NCI-H345 treated with DMSO at 0.1 percent for 48 hours (cell line): ENCODE measurements around the gene MAD2L2.

Source experiments
- DNase-seq: peaks from one replicate; lab custom pipeline; 2025; ENCODE audit not compliant: unreplicated experiment; lab: John Stamatoyannopoulos, UW

MAD2L2 gene

GRCh38 chr1:11681071-11681771 is at the start of gene MAD2L2:
MAD2L2 (minus strand) TSS chr1:11681148; CDS start chr1:11680601, 547 bp downstream.
- DNase-seq = peak; percentile 88

- no peak for DNase-seq
Observed at GRCh38 chr1:11730429-11730891, 49.5 kb upstream of the MAD2L2 start.

DNA sequence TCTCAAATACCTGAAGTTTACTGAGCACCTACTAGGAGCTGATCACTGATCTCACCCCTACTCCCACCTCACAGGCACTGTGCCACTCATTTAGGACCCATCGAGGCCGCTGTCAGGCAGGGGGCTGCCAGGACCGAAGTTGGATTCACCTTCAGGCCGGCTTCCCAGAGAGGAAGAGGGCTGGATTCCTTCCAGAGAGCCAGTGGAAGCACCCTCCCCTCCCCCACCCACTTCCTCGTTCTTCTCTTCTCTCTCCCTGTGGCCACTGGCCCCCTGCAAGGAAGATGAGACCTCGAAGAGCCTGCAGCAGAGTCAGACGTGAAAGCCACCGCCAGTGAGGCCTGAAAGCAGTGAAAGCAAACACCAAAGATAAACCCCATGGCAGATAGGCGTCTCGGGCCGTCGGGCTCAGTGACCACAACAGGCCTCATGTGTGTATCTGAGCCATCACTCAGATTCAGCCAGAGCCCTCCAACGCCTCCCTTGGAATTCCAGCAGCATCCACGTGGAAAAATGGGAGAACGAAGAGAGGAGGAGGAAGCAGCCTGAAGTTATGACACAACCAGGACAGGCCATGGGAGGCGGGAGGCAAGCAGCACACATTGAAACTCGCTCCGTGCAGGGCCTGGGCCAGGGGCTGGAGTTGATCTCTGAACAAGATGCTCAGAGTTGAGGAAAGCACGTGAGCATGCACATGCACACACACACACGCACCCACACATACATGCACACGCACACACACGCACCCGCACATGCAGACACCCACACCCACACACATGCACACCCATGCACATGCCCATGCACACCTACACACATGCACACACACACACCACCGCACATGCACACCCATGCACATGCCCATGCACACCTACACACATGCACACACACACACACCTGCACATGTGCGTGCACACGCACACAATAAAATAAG is 48.8 kb upstream of the MAD2L2 start:
- no peak for DNase-seq

GRCh38 chr1:11729155-11729497 is 48.2 kb upstream of the MAD2L2 start:
- DNase-seq = no peak

GRCh38 chr1:11728126-11728806 is 47.3 kb upstream of the MAD2L2 start:
- no peak for DNase-seq

GRCh38 chr1:11727119-11727518 is 46.2 kb upstream of the MAD2L2 start:
- no peak for DNase-seq

GRCh38 chr1:11725616-11726015 is 44.7 kb upstream of the MAD2L2 start:
- DNase-seq = peak; percentile 13

DNA sequence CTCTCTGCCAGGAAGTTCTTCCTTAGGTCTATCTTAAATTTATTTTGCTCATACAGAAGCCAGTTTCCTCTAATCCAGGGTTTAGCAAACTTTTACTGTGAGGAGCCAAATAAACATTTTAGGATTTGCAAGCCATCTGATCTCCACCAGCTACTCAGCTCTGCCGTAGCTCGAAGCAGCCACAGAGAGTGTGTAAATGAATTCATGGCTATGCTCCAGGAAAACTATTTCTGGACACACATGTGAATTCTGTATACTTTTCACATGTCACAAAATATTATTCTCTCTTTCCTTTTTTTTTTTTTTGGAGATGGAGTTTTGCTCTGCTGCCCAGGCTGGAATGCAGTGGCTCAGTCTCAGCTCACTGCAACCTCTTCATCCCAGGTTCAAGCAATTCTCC is 41.6 kb upstream of the MAD2L2 start:
- DNase-seq = no peak

DNA sequence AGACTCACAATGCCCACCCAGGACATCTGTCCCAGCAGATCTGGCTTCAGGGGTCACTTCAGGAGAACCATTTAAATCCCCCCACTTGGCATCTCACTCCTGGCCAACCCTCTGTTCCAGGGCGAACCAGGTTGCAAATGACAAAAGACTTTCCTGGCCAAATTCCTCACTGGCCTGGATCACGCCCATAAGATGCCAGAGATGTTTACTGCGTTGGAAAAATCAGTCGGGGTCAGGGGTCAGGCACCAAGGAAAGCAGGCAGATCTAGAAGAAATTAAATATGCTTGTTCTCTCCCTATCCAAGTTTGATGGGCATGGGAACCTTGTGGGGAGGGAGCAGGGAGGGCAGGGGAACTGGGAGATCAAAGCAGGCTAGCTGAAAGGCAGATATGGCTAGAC is 40.4 kb upstream of the MAD2L2 start:
- no peak for DNase-seq

GRCh38 chr1:11720525-11720924 is 39.6 kb upstream of the MAD2L2 start:
- no peak for DNase-seq

DNA sequence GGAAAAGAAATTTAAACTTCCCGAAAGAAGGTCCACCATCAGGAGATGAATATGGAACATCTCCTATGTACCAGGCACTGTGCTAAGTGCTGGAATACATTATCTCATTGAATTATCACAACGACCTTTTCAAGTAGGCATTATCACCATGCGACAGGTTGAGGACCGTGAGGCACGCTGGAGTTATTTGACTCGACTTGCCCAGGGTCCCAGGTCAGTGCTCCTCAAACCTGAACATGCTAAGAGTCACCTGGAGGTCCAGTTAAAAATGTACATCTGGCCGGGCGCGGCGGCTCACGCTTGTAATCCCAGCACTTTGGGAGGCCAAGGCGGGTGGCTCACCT is 39.1 kb upstream of the MAD2L2 start:
- DNase-seq = no peak

- DNase-seq = peak; percentile 76
Observed at GRCh38 chr1:11719313-11720032, 38.5 kb upstream of the MAD2L2 start.

- no peak for DNase-seq
Observed at GRCh38 chr1:11714831-11715575, 34.1 kb upstream of the MAD2L2 start.

- no peak for DNase-seq
Observed at GRCh38 chr1:11713095-11713494, 32.1 kb upstream of the MAD2L2 start.

DNA sequence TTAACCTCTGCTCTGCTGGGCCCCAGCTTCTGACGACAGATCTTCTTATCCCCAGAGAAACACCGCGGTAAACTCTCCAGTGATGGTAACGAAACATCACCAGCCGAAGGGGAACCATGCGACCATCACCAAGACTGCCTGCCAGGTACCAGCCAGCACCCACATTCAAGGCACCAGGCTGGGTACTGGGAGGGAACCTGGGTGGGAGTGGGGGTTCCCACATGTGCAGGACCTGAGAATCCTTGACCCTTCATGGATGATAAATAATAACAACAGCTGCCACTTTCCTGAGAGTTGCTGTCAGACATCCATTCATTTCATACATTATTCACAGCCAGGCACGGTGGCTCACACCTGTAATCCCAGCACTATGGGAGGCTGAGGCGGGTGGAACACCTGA is 31.3 kb upstream of the MAD2L2 start:
- DNase-seq = no peak

GRCh38 chr1:11711490-11711889 is 30.5 kb upstream of the MAD2L2 start:
- DNase-seq = no peak

- DNase-seq = no peak
Observed at GRCh38 chr1:11708554-11709350, 27.8 kb upstream of the MAD2L2 start.

DNA sequence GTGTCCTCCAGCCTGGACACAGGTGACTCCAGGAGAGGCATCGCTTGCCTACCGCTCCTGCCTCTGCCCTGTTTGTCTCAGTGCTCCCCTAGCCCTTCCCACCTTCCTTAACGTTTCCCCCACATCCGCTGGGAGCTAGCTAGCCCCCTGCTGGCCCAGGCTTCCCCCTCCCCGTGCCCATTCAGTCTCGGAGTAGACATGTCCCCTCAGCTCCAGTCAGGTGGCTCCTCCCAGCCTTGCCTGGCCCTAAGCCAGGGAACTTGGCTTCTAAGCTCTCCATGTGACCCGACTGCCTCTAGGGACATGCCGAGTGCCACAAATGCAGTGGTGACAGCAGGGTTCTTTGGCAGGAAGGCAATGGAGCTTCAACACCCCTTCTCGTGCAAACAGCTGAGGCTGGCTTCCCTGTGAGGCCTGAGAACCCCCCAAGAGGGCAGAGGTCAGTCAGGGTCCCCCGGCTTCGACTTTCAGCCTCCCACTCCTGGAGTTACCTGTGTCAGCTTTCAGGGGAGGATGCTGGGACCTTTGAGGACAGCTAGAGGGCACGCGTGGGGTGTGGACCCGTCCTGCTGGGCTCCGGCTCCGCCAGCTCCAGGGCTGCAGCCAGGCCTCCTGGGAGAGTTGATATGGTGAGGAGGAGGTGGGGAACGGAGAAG is 26.8 kb upstream of the MAD2L2 start:
- DNase-seq = peak; percentile 95

- no peak for DNase-seq
Observed at GRCh38 chr1:11706292-11706691, 25.3 kb upstream of the MAD2L2 start.
